T-helper 1 cell (primary cell): ENCODE results near the gene CD83.
"Not testable (repeated sequence)": the region's sequence is repeated elsewhere in the genome, so short reads cannot be mapped to it uniquely, and the experiment has no call there.

Experiments
- DNase-seq, 5 donors: peaks; one replicate each; pipeline ENCODE4 v3.0.0-alpha.2; 2012 to 2020

Gene CD83

DNA sequence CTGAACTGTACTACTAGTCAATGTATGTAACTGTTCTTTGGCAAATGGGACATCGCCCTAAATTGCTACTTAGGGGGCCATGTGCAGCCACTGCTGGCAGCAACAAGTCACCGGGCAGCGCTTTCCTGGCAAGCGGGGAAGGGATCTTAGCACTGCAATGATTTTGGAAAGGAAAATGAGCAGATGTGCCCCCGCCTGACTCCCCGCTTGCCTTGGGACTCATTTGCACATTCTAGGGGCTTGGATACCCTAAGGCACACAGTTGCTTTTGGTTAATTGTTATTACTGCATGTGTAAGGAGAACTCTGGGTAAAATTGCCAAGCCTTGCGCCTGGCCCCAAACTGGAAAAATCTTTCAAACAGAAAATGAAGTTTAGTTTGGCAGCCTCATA is 32.2 kb downstream of the CD83 start:
- no peak for DNase-seq

DNA sequence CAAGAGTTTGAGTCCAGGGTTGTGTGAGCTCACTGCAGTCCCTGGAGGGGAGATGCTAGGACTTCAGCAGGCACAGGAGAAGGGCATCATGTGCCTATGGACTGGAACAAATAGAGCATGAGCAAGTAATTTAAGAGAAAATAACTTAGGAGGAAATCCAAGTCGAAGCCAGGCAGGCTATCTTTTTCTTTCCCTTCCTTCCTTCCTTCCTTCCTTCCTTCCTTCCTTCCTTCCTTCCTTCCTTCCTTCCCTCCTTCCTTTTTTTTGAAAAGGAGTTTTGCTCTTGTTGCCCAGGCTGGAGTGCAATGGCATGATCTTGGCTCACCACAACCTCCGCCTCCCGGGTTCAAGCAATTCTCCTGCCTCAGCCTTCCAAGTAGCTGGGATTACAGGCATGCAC is 33.7 kb downstream of the CD83 start:
- DNase-seq: not testable (repeated sequence)

DNA sequence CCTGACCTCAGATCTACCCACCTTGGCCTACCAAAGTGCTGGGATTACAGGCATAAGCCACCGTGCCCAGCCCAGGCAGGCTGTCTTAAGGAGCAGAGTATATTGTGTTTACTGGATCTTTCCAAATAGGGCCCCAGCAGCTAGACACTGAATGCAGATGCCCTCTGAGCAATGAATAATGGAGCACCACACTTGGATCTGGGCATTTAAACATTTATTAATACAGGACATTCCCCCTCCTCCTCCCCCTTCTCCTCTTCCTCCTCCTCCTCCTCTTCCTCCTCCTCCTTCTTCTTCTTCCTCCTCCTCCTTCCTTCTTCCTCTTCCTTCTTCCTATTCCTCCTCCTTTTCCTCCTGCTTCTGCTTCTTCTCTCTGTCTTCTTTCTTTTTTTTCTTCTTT is 34.2 kb downstream of the CD83 start:
- DNase-seq: no peak

DNA sequence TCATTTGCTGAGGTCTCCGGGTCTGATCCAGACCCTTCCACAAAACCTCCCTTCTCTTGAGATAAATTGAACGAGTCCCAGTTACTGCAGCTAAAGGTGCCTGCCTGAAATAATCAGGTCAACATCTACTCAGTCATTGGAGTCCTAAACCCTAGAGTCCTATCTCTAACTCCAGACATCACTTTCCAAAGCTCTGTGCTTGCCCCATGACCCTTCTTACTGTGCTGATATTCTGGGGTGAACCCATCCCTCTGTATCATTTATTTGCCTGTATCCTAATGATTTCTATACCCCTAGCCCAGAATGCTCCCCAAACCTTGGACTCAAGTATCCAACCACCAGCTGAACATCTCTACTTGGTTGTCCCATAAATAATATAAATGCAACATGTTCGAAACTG is 35.7 kb downstream of the CD83 start:
- DNase-seq: no peak

DNA sequence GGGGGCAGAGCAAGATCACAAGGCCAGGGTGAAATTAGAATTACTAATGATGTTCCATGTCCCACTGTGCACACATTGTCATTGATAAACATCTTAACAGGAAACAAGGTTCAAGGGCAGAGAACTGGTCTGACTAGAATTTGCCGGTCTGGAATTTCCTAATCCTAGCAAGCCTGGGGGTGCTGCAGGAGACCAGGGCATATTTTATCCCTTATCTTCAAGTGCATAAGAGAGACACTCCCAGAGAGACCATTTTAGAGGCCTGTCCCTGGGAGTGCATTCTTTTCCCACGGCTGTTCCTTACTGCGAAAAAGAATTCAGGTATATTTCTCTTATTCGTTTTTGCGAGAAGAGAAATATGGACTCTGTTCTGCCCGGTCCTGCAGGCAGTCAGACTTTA is 41.5 kb downstream of the CD83 start:
- no peak for DNase-seq

DNA sequence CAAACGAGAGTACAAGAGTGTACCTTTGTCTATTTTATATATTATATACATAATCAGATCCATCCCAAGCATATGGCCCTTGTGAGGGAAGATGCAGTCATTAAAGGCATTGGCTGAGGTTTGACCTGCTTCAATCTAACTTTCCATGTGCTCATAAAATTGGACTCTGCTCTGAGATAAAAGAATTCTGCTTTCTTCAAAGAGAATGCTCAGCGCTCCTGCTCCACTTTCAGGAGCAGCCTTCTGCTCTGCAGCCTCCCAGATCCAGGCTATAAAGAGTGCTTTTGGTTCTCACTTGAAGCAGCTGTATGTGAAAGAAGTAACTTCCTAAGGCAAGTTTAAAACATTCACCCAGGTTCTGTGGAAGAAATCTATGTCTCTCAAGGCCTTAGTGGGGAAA is 45.3 kb downstream of the CD83 start:
- no peak for DNase-seq

DNA sequence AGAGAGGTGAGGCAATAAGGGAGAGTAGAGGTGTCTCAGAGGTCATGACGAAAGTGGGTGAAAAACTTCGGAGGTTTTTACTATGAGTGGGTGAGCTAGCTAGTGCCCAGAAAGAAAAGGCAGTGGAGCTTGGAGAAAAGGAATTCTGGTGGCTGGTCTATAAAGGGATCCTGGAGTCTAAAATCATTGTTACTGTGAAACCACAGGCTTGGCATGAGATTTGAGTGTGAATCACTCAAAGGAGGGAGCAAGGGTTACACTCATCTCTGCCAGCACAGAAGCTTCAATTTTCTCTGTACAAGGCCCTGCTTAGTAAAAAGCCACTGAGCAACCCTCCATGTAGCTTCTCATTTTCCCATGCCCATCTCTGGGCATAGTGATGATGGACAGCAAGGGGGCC is 47.5 kb downstream of the CD83 start:
- DNase-seq: no peak

DNA sequence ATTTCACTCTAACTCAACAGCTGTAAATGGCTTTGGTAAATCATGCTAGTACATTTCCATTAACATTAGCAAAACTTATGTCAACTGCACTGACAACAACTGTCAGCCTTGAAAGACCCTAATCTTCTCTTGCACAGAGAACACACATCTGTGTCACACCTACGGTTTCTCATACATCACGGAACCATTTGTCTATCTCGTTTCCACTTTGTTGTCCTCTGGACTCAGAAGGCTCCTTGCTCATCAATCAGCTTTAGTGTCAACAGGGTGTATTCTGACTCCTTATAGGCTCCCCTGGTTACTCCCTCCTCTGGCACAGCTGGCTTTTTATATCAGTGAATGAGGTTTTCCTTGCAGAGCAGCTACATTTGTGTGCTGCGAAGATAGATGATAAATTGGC is 49.3 kb downstream of the CD83 start:
- no peak for DNase-seq

DNA sequence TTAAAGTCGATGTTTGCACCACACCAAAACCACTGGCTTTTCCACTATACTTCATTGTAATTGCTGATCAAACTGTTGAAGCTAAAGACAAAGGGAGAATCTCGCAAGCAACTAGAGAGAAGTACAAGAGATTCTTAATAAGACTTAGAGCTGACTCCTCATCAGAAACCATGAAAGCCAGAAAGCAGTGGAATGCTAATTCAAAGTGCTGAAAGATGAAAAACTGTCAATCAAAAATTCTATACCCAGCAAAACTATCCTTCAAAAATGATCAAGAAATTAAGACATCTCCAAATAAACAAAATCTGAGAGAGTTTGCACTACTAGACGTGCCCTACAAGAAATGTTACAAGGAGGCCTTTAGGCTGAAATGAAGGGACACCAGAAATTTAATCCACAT is 52.6 kb downstream of the CD83 start:
- no peak for DNase-seq

DNA sequence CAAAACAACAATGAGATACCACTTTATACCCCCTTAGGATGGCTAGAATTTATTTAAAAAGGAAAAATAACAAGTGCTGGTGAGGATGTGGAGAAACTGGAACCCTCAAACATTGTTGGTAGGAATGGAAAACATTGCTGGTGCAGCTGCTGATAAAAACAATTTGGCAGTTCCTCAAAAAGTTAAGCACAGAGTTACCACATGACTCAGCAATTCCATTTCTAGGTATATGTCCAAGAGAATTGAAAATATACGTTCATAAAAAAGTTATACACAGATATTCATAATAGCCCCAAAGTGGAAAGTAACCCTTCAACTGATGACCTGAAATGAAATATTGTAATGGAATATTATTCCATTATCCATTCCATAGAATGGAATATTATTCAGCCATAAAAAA is 55.0 kb downstream of the CD83 start:
- no peak for DNase-seq

DNA sequence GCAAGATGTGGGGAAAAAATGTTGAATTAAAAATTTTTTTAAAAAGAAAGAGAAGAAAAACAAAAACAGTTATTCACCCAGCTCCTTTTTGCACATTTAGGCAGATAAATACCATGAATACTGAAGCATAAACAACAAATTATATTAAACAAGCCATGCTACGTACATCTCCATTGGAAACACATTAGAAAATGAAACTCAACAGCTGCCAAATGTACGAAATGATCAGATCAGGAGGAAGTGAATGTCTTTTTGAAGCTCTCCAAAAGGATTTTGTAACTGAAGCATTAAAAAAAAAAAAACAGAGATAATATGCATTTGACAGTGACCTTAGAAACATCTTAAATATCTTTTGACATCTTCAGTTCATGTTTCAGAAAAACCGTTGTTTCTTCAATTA is 56.7 kb downstream of the CD83 start:
- DNase-seq: no peak

DNA sequence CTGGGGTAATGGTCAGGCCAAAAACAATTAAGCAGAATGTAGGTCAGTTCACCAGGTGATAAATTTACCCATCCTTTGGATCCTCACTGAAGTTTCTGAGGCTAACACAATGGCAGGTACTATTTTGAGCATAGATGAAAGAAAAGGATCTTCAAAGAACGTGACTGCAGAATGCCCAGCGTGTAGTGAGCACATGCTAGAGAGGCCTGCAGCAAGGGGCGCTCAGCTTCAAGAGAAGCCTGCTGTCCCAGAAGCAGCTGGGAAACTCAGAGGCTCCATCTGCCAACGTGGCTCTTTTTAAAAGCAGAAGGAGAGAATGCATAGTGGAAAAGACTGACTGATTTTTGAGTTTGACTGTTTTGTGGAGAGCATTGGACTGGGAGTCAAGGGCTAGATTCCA is 57.4 kb downstream of the CD83 start:
- DNase-seq: no peak

DNA sequence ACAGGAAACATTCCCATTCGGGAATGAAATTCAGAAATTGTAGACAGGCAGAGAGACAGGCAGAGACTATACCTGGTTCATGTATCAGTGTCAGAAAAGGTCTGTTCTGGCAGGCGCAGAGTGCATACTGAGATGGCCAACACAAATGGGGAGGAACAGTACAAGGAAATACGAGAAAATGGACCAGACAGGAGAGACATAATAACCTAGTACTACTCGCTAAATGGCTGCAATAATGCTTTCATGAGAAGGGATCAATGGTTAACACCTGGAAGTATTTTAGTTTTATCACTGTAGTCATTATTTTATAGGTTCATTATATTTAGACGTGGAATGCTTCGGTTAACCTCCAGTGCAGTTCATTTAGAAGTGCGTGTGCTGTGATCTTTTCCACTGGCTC is 58.9 kb downstream of the CD83 start:
- DNase-seq: no peak

DNA sequence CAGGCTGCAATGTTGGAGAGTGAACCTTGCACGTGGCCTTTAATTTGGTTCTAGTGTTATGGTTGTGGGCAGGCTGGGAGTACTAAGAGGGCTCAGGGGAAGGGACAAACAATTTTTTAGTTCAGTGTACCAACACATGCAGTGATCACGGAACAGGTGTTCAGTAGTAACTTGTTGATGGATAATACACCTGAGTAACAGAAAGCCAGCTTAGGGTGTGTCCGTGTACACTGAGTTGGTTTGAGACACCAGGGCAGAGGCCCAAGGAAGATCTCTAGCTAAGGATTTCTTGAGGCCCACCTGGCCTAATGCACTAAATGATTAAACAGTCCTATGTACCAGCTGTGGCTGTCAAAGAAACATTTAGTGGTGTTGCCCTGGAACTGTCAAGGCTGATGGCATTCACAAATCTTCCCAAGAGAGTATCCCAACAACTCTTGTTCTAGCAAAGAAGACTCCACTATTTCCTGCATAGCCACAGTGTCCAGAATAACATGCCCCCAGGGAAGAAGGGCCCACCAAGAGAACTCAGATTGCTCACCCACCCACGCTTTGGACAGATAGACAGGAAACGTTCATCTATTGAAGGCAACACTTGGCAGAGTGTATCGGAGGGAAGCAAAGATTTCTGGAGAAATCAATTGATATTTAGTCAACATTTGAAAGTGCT is 60.0 kb downstream of the CD83 start:
- DNase-seq: no peak

DNA sequence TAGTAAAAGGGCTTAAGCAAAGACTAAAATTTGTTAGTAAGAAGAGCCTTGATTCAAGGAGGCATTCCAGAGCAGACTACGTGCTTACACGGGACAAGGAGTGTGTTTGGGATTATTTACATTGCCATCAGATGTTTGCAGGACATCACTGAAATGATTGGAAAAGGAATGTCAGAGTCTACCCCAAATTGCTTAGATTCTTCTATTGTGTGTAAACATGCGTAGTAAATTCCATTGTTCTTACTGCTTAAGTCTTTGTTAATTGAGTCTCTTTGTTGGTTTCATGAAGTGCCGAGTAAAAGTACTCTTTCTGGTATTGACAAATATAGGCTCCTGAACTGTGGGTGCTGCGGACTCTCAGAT is 60.5 kb downstream of the CD83 start:
- no peak for DNase-seq

DNA sequence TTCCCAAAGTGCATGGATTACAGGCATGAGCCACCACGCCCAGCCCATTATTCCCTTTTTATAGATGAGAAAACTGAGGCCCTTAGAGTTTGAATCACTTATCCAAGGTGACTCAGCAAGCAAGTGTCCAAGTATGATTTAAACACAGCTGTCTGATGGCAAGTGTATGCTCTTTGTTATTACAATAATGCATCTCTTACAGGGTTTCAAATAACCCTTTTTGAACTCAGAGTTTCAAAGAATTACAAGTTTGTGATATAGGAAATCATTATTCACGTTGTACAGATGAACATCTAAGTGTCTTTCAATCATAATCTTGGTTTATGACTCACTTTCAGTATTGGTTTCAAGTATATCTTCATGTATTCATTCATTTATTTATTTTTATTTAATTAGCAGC is 63.0 kb downstream of the CD83 start:
- no peak for DNase-seq

DNA sequence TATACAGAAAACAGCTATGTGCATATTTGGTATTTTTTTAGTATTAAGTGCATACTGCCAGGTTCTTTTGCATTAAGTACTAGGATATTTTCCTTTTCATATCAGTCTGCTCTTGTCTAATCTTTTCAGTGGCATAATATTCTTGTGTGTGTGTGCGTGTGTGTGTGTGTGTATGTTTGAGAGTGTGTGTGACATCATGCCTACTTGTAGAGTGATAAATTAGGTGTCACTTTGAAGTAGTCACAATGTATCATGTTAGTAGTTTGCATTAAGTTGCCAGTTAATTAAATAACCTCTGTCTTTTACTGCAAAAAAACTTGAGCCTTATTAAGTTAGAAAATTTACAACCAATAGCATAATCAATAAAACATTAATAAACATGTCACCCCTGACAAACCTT is 65.3 kb downstream of the CD83 start:
- DNase-seq: no peak
